Ishikawa (cell line): ENCODE measurements around the gene EML4.

Experiments
- CEBPB ChIP-seq: IDR thresholded peaks from 2 replicates; pipeline ENCODE4 v1.6.1; 2012
- CREB1 ChIP-seq: IDR thresholded peaks from 2 replicates; pipeline ENCODE4 v1.6.1; 2012; ENCODE audit warnings: low read depth
- EGR1 ChIP-seq: IDR thresholded peaks from 2 replicates; pipeline ENCODE4 v1.6.1; 2012
- EP300 ChIP-seq: IDR thresholded peaks from 2 replicates; pipeline ENCODE4 v1.6.1; 2012; ENCODE audit warnings: borderline replicate concordance
- FOXM1 ChIP-seq: IDR thresholded peaks from 2 replicates; pipeline ENCODE4 v1.6.1; 2012; ENCODE audit warnings: low read depth, borderline replicate concordance
- MAX ChIP-seq: IDR thresholded peaks from 2 replicates; pipeline ENCODE4 v1.6.1; 2012
- NFIC ChIP-seq: IDR thresholded peaks from 2 replicates; pipeline ENCODE4 v1.6.1; 2012
- RAD21 ChIP-seq: IDR thresholded peaks from 2 replicates; pipeline ENCODE4 v1.6.1; 2012; ENCODE audit warnings: low read depth
- REST ChIP-seq: IDR thresholded peaks from 2 replicates; pipeline ENCODE4 v1.6.1; 2012; ENCODE audit warnings: low read depth, mild to moderate bottlenecking
- TAF1 ChIP-seq: IDR thresholded peaks from 2 replicates; pipeline ENCODE4 v1.6.1; 2012; ENCODE audit warnings: low read depth, mild to moderate bottlenecking
- TCF12 ChIP-seq: IDR thresholded peaks from 2 replicates; pipeline ENCODE4 v1.6.1; 2012; ENCODE audit warnings: low read depth
- TEAD4 ChIP-seq: IDR thresholded peaks from 2 replicates; pipeline ENCODE4 v1.6.1; 2012
- USF1 ChIP-seq: IDR thresholded peaks from 2 replicates; pipeline ENCODE4 v1.6.1; 2012
- YY1 ChIP-seq: IDR thresholded peaks from 2 replicates; pipeline ENCODE4 v1.6.1; 2012; ENCODE audit warnings: low read depth
- ZBTB7A ChIP-seq: IDR thresholded peaks from 2 replicates; pipeline ENCODE4 v1.6.1; 2012; ENCODE audit warnings: low read depth

Gene EML4

GRCh38 chr2:42189235-42189566 lies 20.0 kb downstream of the EML4 start:
- TF ChIP-seq REST (no peak), TAF1 (no peak), TEAD4 (no peak), RAD21 (no peak), EP300 (no peak), CEBPB (no peak), EGR1 (no peak), CREB1 (no peak), FOXM1 (no peak), TCF12 (no peak), NFIC (no peak)

GRCh38 chr2:42190191-42190590 lies 21.0 kb downstream of the EML4 start:
- TF ChIP-seq CREB1: no peak
- no peak for TF ChIP-seq USF1
- no peak for TF ChIP-seq EP300
- TF ChIP-seq TAF1: no peak

GRCh38 chr2:42191285-42192009 lies 22.3 kb downstream of the EML4 start:
- no peak for TF ChIP-seq MAX
- no peak for TF ChIP-seq USF1
- no peak for TF ChIP-seq FOXM1

GRCh38 chr2:42192010-42192373 lies 22.8 kb downstream of the EML4 start:
- TF ChIP-seq REST (no peak), YY1 (no peak), TAF1 (no peak), EGR1 (no peak), NFIC (no peak), RAD21 (no peak), USF1 (no peak), ZBTB7A (no peak), MAX (no peak), TCF12 (no peak), EP300 (no peak), CREB1 (no peak), TEAD4 (no peak), FOXM1 (no peak), CEBPB (no peak)

- TF ChIP-seq USF1 (no peak), NFIC (no peak)
Observed at GRCh38 chr2:42192652-42193566, 23.8 kb downstream of the EML4 start.
